GM12878 (cell line): ENCODE data around the gene MAP4K4.

ENCODE experiments used
- BCL11A ChIP-seq: IDR thresholded peaks from 2 replicates; pipeline ENCODE4 v1.6.1; 2011; ENCODE audit warnings: low read depth, low read length
- MAX ChIP-seq: IDR thresholded peaks from 2 replicates; pipeline ENCODE4 v1.6.1; 2012; ENCODE audit warnings: low read depth, low read length, improper control_type of control experiment
- ZSCAN29 ChIP-seq: fragments of 450-650 bp; IDR thresholded peaks from 2 replicates; pipeline ENCODE4 v1.6.1; 2017; ENCODE audit warnings: mild to moderate bottlenecking, moderate library complexity

GRCh38 chr2:101725515-101726192, 28.1 kb downstream of the MAP4K4 start:
- TF ChIP-seq BCL11A (no peak), MAX (no peak), ZSCAN29 (no peak)
